ENCODE data around the gene ZNF423.

ZNF423 gene

DNA sequence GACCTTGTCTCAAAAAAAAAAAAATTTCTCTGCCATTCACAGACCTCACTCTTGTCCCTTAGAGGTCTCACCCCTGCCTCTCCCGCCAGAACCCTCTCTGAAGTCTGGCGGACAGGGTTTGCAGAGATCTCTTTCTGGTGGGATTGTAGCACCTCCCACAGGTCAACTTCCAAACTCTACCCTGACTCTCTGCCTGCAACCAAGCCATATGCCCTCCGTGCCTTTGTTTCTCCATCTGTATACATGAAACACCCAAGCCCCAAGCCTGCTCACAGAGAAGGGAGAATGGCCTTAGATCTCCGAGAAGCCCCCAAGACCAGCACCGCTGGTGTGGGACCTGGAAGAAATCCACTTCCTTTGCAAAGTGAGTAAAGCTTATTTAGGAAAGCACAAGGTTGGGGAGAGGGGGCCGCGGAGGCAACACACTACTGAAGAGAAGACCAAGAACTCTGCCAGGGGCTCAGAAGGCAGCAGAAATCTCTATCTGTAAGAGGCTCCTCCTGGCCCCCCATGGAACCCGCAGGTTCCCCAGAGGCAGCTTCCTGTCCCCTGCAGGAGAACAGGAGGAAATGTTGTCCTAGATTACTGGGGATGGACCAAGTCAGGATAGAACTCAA lies 262.4 kb downstream of the ZNF423 start:
- no peak for DNase-seq

DNA sequence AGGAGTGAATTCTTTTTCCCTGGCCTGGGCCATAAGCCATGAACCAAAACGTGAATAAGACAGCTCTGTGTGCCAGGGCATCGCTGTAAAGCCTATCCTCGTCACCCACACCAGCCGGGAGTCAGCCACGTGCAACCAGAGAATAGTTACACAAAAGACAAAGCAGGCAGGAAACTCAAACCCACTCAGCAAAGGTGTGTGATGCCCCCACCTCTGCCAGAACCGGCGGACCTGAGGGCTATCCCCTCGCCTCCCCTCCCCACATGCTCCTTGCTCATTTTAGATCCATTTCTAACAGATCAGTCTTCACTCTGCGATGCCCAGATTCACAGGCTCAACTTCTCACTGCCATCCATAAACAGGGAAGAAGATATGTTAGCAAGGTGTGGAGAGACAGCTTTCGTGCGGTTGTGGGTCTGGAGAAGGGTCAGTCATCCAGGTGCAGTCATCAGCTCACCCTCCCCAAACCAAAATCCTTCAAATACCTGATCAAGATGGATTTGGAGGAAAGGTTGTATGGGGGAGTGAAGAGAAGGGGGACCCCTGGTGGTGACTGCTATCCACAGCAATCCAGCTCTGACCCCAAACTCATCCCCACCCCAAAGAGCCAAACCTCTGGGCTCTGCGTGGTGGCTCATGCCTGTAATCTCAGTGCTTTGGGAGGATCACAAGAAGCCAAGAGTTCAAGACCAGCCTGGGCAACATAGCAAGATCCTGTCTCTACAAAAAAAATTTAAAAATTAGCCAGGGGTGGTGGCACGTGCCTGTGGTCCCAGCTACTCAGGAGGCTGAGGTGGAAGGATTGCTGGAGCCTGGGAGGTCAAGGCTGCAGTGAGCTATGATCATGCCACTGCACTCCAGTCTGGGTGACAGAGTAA lies 263.1 kb downstream of the ZNF423 start:
- no peak for DNase-seq

DNA sequence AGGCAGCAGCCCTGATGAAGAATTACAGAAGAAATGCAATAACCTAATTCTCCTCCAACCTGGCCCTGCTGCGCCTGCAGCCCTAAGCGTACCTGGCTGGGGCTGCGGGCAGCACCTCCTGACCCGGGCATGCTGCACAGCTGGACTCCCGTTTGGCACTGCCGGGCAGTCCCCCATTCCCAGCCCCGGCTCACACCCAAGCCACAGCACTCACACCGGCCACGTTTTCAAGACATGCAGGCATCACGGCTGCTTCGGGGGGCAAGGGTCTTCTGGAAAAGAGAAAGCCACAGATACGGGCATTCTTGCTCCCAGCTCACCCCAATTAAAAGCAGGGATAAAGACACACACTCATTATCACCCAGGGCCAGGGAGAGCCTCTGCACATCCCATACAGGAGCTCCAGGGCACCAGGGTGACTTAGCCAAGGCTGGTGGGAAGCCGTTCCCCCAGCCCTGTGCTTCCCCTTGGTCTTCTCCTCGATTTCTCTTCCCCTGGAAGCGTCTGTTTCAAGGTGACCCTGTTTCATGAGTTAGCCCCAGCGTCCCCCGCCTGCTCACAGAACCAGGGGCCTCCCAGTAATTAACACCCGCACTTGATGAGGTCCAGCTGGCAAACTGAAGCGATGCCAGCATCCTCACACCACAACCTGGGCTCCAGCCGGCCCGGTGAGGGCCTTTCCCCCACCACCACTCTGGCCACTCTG lies 265.6 kb downstream of the ZNF423 start:
- no peak for DNase-seq

DNA sequence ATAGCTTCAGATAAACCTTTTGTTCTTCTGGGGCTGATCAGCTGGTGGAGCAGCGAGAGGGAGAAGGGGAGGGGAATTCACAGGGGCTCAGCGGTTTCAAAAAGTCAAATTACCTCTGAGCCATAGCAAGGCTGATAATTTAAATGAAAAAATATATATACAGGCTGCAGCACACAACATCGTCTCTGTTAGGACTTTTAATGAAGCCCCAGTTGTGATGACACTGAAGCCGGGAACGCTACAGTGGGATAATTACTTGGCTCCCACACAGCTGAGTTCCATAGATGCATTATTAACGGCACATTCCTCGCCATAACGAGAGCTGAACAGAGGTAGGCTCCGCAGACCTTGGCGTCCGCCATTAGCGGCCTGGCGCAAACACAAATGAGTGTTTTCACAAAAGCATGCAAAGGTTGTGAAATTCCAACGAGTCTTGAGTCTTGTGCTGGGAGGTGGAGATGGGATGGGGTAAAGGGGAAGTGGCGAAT lies 266.3 kb downstream of the ZNF423 start:
- no peak for DNase-seq

DNA sequence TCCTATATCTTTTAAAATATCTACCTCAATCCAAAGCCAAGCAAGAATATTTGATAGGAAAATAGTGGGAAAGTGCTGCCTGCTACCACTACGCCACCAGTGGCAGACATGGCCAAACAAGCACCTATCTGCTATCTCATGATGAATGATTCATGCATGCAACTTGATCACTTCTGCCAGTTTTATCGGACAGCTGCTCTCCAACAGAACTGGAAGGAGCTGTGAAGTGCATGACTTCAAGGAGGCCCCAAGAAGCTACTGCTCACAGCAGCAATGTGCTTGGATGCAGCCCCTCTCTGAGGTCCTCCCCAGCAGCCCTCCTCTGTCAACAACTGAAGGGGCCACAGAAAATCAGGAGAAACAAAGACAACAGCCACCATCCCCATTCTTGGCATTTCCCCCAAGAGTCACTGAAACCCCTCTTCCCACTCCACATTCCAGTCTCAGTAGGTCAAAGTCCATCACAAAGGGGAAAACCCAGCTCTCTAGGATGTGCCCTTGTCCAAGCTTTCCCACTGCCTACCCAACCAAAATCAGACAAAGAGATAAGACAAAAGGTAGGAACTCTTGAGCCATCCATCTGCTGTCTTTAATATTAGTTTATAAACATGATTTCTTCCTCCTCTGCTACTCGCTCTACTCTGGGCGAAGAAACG lies 267.1 kb downstream of the ZNF423 start:
- DNase-seq, result no peak

DNA sequence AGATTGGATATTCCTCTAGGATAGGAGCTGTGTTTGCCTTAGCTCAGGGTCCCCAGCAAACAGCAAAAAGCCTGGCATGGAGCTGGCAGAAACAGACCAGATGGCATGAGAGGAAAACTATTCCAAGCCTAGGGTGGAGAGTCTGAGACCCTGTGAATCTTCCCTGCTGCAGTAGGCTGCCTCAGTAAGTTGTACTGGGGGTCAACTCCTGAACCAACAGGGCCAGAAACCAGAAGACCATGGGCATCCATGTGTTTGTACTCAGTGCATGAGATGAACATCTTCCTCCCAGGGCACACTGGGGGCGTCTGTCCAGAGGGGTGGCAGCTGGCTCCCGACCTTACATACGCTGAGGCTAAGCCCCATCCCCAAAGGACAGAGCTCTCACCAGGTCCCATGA lies 267.9 kb downstream of the ZNF423 start:
- no peak for DNase-seq

DNA sequence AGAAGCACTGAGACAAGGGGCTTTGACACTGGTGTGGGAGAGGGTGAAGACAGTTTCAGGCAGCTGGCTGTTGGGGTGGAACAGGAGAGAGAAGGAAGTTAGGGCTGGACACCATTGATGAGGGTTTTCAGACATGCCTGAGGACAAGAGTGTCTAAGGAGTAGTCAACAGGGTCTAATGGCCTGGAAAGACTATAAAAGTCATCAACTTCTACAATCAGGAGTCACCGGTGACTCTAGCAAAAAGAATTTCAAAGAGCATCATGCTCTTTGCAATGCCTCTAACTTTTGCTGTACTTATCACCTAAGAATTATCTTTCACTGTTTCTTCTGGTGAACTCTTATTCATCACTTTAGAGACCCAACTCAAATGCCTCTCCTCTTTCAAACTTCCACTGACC lies 268.4 kb downstream of the ZNF423 start:
- no peak for DNase-seq

DNA sequence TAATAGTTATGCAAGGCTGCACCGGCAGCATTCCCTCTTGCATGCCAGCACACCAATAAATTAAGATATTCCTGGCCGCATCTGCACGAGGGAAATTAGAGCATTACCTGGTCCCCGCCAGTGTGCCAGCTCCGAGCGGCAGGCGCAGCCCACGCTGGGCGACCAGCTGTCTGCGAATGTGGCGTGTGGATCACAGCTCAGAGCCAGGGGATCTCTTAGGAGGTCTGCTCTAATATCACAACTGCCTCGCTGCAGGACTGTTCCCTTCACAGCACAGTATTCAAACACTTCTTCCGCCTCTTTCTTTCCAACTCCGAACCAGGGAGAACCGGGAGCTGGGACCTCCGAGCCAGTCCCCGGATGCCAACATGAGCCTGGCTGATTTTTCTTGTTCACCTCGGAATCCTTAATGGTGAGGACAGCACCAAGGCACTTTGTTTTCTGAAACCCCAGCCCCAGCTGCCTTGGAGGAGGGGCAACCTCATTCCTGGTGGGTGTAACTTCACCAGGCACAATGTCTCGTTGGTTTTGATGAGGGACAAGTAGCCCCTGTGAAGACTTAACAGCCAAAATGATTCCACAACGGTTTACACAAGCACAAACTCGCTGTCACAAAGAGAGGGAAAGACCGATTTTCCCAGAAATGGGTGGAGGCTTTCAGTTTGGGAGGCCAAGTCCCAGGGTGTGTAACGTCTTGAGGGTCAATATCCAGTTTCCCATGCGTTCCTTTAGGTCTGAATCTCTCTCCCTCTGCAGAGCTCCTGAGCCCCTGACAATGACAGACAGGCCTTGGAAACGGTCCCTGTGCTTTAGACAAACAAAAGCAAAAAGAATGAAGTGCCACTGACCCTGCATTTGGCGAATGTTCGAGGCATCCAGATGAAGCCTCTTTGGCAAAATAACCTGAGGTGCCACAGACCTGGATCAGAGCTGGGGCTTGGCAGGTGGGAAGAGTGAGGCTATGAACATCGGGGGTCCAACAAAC lies 269.2 kb downstream of the ZNF423 start:
- no peak for DNase-seq

DNA sequence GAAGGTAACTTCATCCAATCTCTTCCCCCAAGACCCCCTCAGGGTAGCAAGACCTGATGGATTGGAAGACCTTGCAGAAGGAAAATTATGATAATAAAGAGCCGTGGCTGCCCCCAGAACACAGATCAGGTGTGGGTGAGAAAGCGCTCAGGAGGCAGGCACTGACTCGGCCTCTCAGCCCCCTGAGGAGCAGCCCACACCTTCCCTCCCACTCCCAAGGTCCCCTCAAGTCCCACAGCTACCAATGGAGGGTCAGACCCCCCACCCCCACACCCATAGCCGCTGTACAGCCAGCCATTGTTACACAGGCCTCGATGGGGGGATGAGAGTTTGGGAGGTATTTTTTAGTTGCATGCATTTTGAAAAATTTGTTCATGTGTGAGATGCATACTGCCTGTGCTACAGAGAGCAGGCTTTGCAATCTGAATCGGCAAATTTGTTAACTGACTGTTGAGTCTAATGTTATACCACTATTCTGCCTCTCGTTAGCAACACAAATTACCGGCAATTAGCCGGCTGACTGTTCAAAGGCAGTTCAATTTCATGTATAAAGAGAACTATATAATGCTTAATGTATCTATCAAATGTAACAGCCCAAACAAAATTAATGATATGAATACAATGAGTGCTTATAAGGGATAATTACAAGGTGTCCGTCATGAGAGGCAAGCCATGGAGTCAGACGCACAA lies 270.6 kb downstream of the ZNF423 start:
- DNase-seq, result no peak

DNA sequence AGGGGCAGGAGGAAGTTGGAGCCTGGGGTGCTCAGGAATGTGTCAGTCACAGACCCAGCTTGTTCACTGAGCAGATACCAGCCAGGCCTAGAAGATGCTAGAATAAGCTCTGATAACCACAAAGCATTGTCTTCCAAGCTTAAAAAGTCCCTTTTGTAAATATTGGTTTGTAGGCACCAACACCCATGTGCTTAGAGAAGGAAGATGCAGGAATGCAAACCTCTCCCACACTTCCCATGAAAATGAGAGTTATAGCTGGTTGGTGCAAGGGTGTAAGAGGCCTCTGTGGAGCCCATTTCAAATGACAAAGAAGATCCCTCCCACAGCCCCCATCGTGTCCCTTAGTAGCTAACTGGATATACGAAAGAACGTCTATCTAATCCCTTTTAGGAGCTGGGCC lies 272.0 kb downstream of the ZNF423 start:
- DNase-seq, result no peak

DNA sequence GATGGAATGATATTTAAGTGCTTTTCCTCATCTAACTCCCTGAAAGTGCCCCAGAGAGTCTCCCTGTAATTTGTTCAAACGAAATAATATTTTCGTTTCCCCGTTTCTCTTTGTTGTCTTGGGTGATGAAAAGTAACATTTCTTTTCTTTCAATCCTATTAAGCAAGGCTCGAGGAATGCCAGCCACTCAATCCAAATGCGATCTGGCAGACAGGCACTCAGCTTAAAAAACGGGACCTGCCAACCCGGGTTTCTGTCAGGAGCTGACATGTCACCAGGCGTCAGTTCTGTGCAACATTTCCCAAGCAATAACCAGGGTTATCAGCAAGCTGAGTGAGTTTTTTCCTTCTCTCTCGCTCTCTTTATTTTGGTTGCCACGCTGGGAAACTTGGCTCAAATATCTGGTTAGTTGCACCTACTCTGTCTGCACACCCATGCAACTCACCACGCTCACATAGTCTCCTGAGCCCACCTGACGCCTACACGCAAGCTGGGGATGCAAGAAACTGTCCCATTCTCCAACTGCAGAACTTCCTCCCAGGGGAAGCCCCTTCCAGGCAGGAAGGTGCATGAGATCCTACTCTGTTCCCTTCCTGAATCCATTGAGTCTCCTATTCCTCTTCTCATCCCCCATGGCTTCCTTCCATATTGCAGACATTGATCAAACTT lies 274.1 kb downstream of the ZNF423 start:
- DNase-seq, result no peak

DNA sequence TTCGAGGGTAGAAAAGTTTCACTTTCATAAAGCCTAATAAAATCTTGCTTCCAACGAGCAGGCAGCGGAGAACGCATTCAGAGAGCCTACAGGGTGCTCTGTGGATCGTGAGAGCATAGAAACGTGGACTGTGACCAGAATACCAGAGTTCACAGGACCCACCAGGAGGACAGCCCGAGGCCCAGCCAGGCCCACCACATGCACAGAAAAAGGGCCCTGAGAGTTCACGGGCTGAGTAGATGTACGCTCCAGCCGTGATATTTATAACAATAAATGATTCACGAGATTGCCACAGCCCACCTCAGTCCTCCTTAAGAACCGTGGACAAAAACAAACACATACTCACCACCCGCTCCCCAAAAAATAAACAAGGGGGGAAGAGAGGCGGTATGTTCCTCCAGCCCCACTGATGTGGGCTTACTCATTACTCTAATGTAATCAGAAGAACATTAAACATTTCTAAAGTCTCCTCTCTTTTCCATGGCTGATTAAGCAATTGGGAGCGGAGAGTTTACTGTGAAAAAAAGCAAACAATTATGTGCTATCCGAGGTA lies 275.1 kb downstream of the ZNF423 start:
- no peak for DNase-seq

DNA sequence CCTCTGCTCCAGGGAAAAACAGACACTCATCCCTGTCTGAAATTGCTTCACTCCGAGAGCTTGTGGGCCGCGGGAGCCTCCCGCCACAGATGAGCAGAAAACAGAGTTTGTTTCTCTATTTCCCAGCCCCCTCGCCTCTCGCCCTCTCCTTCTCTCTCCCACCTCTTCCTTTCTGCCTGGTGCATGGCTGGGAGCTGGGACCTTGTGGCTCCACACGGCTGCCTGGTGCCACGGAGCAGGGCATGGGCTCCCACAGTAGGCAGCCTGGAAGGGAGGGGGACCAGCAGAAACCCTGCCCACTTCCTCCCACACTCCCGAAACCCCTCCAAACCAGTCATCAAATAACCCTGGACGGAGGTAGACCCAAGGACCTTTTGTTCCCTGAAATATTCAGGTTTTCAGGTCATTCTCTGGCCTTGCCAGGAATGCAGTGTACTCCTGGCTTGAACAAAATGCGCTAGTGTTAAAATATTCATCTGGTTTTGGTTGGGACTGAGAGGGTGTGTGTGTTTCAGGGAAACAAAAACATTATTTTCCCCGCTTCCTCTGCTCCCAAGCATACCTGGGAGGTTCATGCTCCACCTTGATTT lies 277.4 kb downstream of the ZNF423 start:
- DNase-seq, result no peak

DNA sequence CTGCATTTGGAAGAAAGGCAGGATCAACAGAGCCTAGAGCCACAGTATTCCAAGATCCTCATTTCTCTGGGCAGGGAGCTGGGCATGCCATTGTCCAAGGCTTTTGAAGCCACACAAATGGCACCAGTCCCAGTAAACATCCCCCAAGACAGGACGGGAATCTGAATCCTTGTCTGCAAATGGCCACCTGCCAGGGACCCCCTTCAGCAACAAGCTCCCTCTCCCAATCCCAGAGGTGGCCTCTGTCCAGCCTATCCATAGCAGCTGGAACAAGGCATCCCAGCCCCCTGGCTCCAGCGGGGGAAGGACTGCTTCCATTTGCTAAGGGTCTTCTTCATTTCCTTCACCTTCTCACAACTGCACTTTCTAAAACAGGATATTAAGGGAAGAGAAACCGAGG lies 277.9 kb downstream of the ZNF423 start:
- no peak for DNase-seq

DNA sequence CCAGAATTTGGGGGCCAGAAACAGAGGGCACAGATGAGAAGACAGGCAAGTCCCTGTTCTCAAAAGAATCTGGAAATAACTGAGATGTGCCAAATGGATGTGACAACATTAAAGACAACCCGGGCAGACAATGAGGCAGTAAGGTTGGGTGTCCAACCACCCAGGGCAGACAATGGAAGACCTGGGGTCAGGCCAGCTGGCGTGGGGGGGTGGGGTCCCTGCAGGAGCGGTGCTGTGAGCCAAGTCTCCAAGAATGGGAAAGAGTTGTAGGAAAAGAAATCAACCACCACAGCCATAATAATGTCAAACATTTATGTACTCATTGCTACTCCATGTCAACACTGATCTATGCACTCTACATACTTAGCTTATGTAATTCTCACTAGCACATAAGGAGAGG lies 279.0 kb downstream of the ZNF423 start:
- DNase-seq, result no peak

DNA sequence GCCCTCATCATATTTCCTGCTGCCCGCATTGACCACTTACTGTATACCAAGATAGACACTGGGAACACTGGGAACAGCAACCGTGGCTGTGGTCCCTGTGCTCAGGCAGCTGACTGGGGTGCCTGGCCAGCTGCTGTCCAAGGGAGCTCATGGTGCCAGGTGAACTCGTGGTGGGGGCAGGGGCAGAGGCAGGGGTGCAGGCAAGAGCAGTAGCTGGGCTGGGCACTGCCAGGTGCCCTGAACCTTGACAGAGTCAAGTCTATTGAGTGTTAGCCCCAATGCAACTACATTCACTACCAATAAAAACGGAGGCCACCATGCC lies 279.8 kb downstream of the ZNF423 start:
- DNase-seq, result no peak

DNA sequence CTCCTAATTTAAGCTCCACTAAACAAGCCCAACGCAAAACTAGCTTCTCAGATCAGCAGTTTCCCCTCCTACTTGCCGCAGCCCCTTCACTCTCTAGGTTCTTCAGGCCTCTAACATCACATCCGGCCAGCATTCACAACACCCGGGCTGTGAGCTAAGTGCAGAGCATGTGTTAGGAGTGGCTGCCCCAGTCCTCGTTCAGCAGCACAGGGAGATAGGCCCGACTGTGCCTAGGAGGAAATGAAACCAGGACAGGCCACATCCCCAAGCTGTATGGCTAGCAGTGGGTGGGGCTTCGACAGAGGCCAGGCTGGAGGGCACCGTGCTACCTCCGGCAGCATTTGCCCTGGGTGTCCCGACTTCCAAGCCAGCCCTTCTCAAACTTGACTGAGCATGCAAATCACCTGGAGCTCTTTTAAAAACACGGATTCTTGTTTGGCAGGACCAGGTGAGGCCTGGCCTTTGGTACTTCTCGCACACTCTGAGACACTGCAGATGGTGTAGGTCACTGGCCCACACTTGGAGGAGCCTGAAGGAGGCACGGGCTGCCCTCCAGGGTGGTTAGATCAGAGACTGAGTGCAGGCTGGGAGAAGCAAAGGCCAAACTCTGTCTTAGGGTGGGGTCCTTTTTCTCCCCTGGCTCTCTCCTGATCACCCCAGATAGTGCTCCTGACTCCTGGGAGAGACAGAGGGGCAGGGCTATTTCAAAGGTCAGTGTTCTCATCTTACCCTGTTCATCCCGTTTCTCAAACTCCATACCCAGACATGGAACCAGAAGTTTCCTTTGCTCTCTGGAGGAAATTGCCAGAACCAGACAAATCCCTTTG lies 280.4 kb downstream of the ZNF423 start:
- no peak for DNase-seq

DNA sequence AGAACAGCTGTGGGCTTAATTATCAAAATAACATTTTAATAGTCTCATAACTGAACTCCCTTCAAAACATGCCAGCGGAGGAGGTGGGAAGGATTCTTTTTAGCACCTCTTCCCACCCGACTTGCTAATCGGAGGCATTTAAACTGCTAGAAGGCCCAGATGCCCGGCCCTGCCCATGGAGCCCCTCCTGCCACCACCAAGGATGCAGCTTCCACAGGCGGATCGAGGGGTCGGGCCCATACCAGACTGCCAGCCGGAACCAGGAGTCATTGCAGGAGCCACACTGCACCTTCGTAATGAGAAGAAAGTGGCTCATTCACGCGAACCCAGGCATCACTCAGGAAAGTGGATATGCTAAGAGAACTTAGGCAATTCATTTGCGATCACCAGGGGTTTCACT lies 281.1 kb downstream of the ZNF423 start:
- no peak for DNase-seq

DNA sequence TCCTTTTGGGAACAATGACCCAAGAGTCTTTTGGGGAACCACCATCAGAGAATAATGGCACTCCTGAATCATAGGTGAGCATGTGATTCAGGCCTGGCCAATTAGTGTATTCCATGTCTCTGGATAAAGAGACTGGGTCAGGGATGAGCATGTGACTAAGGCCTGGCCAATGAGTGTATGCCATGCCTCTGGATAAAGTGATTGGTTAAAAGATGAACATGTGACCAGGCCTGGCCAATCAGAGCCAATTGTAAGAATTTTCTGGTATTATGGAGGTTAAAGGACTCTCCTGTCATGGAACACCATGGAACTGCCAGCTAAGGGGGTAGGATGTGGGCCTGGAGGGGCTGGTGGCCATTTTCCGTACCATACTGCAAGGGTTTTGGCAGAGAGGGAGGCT lies 288.0 kb downstream of the ZNF423 start:
- DNase-seq, result no peak

All from NCI-H226 (cell line).